HepG2 (cell line): ENCODE data around the gene LATS1. TPM values are rescaled to one million over a fixed set of nuclear protein-coding genes. Genes with fewer than 3 reads are reported as not detected.
A peak's percentile ranks its signal among the peaks of the same experiment; 100 is the strongest.
"Not testable (repeated sequence)": the region's sequence is repeated elsewhere in the genome, so short reads cannot be mapped to it uniquely, and the experiment has no call there.

Experiments
- ATAC-seq: fragments of 200-7000 bp; cut with Tn5 transposase; 3 replicates; pipeline ENCODE4 v1.9.1; 2020; ENCODE audit warnings: mild to moderate bottlenecking, moderate library complexity
- BruUV-seq: library from RNA; stranded (reverse); fragments of 400-500 nt; replicated peaks from 2 replicates; lab custom pipeline; 2021; lab: Mats Ljungman, UMichigan
- CTCF ChIA-PET: fragments of 300-600 bp; formaldehyde crosslinking; extraction: SDS; loops from one replicate; lab custom pipeline; 2021; ENCODE audit warnings: low total read pairs, inconsistent platforms, low intra/inter-chr PET ratio; lab: Yijun Ruan, JAX
- POLR2A ChIA-PET: fragments of 350-600 bp; sonication (Branson Sonifier 250); formaldehyde crosslinking; loops from one replicate; lab custom pipeline; 2020; ENCODE audit warnings: antibody characterized with exemption, inconsistent platforms; lab: Yijun Ruan, JAX
- DNase-seq: peaks from one replicate; pipeline ENCODE4 v3.0.0-alpha.2; 2015; ENCODE audit warnings: low spot score
- FAIRE-seq: peaks from 3 replicates; lab custom pipeline; 2011; peaks lifted over from hg19 to GRCh38; lab: Jason Lieb, UNC
- H2AFZ ChIP-seq: one replicate; pipeline ENCODE4 v1.6.1; 2011; ENCODE audit warnings: low read length, inconsistent platforms
- H3K27ac ChIP-seq: fragments of 300-600 bp; 3 replicates; pipeline ENCODE4 v1.8.0; 2011; ENCODE audit warnings: mixed run types, mild to moderate bottlenecking, mixed read lengths, low read length, inconsistent platforms; ENCODE audit not compliant: insufficient read depth; ENCODE audit errors: extremely low read length
- H3K27me3 ChIP-seq, 2 experiments: fragments of 200-600 bp in 1 of 2; 2 replicates in 1 of 2; 3 replicates in 1 of 2; pipeline versions ENCODE4 v1.6.0 to v1.8.0; 2011; ENCODE audit warnings: low read length in 2 of 2, mild to moderate bottlenecking in 2 of 2, moderate library complexity in 2 of 2, inconsistent platforms in 1 of 2; ENCODE audit not compliant: insufficient read depth in 2 of 2, control insufficient read depth in 1 of 2
- H3K36me3 ChIP-seq, 2 experiments: fragments of 200-600 bp in 1 of 2; replicated peaks in 1 of 2; 2 replicates in 1 of 2; 3 replicates in 1 of 2; pipeline versions ENCODE4 v1.5.1 to v1.8.0; 2011; ENCODE audit warnings: low read length in 2 of 2, inconsistent platforms in 1 of 2; ENCODE audit not compliant: insufficient read depth in 2 of 2, control insufficient read depth in 1 of 2
- H3K4me1 ChIP-seq: 2 replicates; pipeline ENCODE4 v1.5.1; 2012; ENCODE audit warnings: low read length, inconsistent platforms; ENCODE audit not compliant: insufficient read depth
- H3K4me2 ChIP-seq: 2 replicates; pipeline ENCODE4 v1.6.0; 2011; ENCODE audit warnings: low read depth, low read length, inconsistent platforms
- H3K4me3 ChIP-seq, 3 experiments: fragments of 200-600 bp in 1 of 3; sonication (generic), shearing (Covaris generic) in 1 of 3; replicated peaks in 1 of 3; 2 replicates each; pipeline ENCODE4 v1.5.1; 2011 to 2016; ENCODE audit warnings: low read length in 3 of 3, inconsistent platforms in 2 of 3, low read depth in 2 of 3, mild to moderate bottlenecking in 2 of 3, control low read depth in 1 of 3, mixed read lengths in 1 of 3; ENCODE audit not compliant: insufficient read depth in 1 of 3
- H3K79me2 ChIP-seq: one replicate; pipeline ENCODE4 v1.6.1; 2011; ENCODE audit warnings: low read length, inconsistent platforms; ENCODE audit not compliant: insufficient read depth
- H3K9ac ChIP-seq: 2 replicates; pipeline ENCODE4 v1.6.0; 2011; ENCODE audit warnings: mild to moderate bottlenecking, low read depth, low read length, inconsistent platforms; ENCODE audit not compliant: insufficient read depth
- H3K9me3 ChIP-seq: 2 replicates; pipeline ENCODE4 v1.5.1; 2012; ENCODE audit warnings: mild to moderate bottlenecking, low read length
- H4K20me1 ChIP-seq: 2 replicates; pipeline ENCODE4 v1.6.0; 2011; ENCODE audit warnings: inconsistent platforms, mild to moderate bottlenecking, low read length, moderate library complexity; ENCODE audit not compliant: insufficient read depth
- POGK ChIP-seq: sonication (generic); formaldehyde crosslinking; conservative IDR thresholded peaks from 2 replicates; pipeline ENCODE4 v1.8.0; 2022; ENCODE audit warnings: mild to moderate bottlenecking, moderate library complexity, missing genetic modification reagents
- SP4 ChIP-seq: sonication (generic); formaldehyde crosslinking; IDR thresholded peaks from 2 replicates; pipeline ENCODE4 v1.8.1; 2023; ENCODE audit warnings: mild to moderate bottlenecking, missing genetic modification reagents
- ZBTB33 ChIP-seq: sonication (generic); formaldehyde crosslinking; IDR thresholded peaks from 2 replicates; pipeline ENCODE4 v1.4.0; 2020; ENCODE audit warnings: missing genetic modification reagents
- ZFX ChIP-seq: sonication (generic); formaldehyde crosslinking; IDR thresholded peaks from 2 replicates; pipeline ENCODE4 v1.4.0; 2020; ENCODE audit warnings: mild to moderate bottlenecking, low read depth, missing genetic modification reagents, moderate library complexity
- ZNF460 ChIP-seq: sonication (generic); formaldehyde crosslinking; IDR thresholded peaks from 2 replicates; pipeline ENCODE4 v1.5.1; 2020; ENCODE audit warnings: missing genetic modification reagents, mild to moderate bottlenecking, borderline replicate concordance
- ZNF549 ChIP-seq: sonication (generic); formaldehyde crosslinking; IDR thresholded peaks from 2 replicates; pipeline ENCODE4 v1.5.0; 2020; ENCODE audit warnings: missing genetic modification reagents
- WGBS: methylation state at CpG from one replicate; pipeline ENCODE4 v1.1.6; 2017; ENCODE audit warnings: low lambda C conversion rate; 5-methylcytosine and 5-hydroxymethylcytosine counted together
- in situ Hi-C: cut with HindIII; loops from 2 replicates; pipeline ENCODE4 v1.10.0; 2017; ENCODE audit warnings: low pct_unique_long_range_greater_than_20kb; ENCODE audit not compliant: extremely low pct_ligation_motif_present
- intact Hi-C: fragments of 100-400 bp; cut with micrococcal nuclease; formaldehyde crosslinking; loops from one replicate; pipeline ENCODE4 v1.10.0; 2022; ENCODE audit not compliant: unreplicated experiment
- polyA plus RNA-seq, 8 experiments: library from polyadenylated mRNA; depleted of rRNA in 3 of 8; stranded (reverse) in 7 of 8; unstranded in 1 of 8; fragments of >200 nt; fragmentation: Illumina TruSeq in 4 of 8; extraction: Trizol in 4 of 8; gene quantifications; 2 replicates each; pipeline versions ENCODE4 v1.2.1 to v1.2.3, GENCODE V29; 2011 to 2016; ENCODE audit warnings: low read depth in 4 of 8, missing spikeins in 1 of 8, mixed read lengths in 1 of 8; ENCODE audit not compliant: insufficient read depth in 1 of 8
- total RNA-seq, 5 experiments: library from RNA; depleted of rRNA; stranded (reverse); fragments of >200 nt; fragmentation: Illumina TruSeq; extraction: Trizol; gene quantifications; 2 replicates each; pipeline ENCODE4 v1.2.3, GENCODE V29; 2016; ENCODE audit warnings: low read depth in 1 of 5

LATS1 gene
- total and polyA plus RNA-seq, 2 of the 13 experiments (the other 11 are each of a cell fraction or from before 2014, with no cell fraction given), result 9.9 to 12.6 TPM

- TF ChIP-seq ZBTB33 (0 out of 2 replicates have a peak, but pooled peaks have one; percentile 41), POGK (CRISPR knock-in tag) (no peak), ZFX (CRISPR knock-in tag) (no peak), SP4 (no peak), ZNF549 (no peak)
- TF ChIP-seq, all 625 proteins: peak for 6
Measured at GRCh38 chr6:149754548-149754947, 36.6 kb upstream of the LATS1 start (continued).

- CTCF ChIA-PET, H3K27me3 ChIP-seq, intact Hi-C loops, H3K9ac ChIP-seq, H3K4me3 ChIP-seq, ATAC-seq, H3K9me3 ChIP-seq, in situ Hi-C loops, FAIRE-seq, H2AFZ ChIP-seq, DNase-seq, BruUV-seq, H3K36me3 ChIP-seq, H3K27ac ChIP-seq: not testable (repeated sequence)
- Histone ChIP-seq H3K4me2 (0 out of 2 replicates have a peak overlapping the region, but pooled peaks have one; percentile 9), H3K4me1 (peaks cover 55% of the 10 kb centered on the region), H3K79me2 (peaks cover 82% of the 10 kb centered on the region), H4K20me1 (peaks cover 33% of the 10 kb centered on the region)
- 98% methylated on average over 3 of the region's 3 CpGs for WGBS
- TF ChIP-seq ZNF460, result peak; percentile 52; the same call in 1 of the 2 replicates
- POLR2A ChIA-PET, result interaction anchor here (1.9 kb wide), 1 partner anchor 35 kb away, joined by 8 read pairs; the partner anchor contains the start of gene LATS1
Measured at GRCh38 chr6:149753374-149753637, 35.4 kb upstream of the LATS1 start.
